HEK293 (cell line): ENCODE measurements around the gene MITF.

Source experiments
- CTCF ChIA-PET: fragments of 350-600 bp; formaldehyde crosslinking; extraction: SDS; loops from one replicate; lab custom pipeline; 2021; ENCODE audit warnings: antibody characterized with exemption; lab: Yijun Ruan, JAX
- POLR2A ChIA-PET: fragments of 300-600 bp; formaldehyde crosslinking; extraction: SDS; loops from one replicate; lab custom pipeline; 2020; ENCODE audit warnings: antibody characterized with exemption, inconsistent platforms; lab: Yijun Ruan, JAX
- H3K27ac ChIP-seq: fragments of 200-500 bp; sonication (Bioruptor generic); 2 replicates; pipeline ENCODE4 v1.5.1; 2014; ENCODE audit warnings: low read depth, low read length, control low read depth, inconsistent platforms; ENCODE audit errors: extremely low read depth
- H3K36me3 ChIP-seq, 2 experiments: fragments of 200-500 bp in 1 of 2; sonication (Bioruptor generic) in 1 of 2; 1 replicate in 1 of 2; 2 replicates in 1 of 2; pipeline ENCODE4 v1.5.1; 2014 to 2017; ENCODE audit warnings: inconsistent platforms in 2 of 2, low read length in 2 of 2; ENCODE audit not compliant: control insufficient read depth in 2 of 2, insufficient read depth in 1 of 2
- H3K4me1 ChIP-seq: fragments of 200-500 bp; sonication (Bioruptor generic); 2 replicates; pipeline ENCODE4 v1.5.1; 2014; ENCODE audit warnings: mild to moderate bottlenecking, low read length, inconsistent platforms; ENCODE audit not compliant: control insufficient read depth, insufficient read depth
- H3K4me3 ChIP-seq: 2 replicates; pipeline ENCODE4 v1.5.1; 2011; ENCODE audit warnings: low read depth, mild to moderate bottlenecking, control low read depth, low read length, moderate library complexity
- H3K9me3 ChIP-seq: fragments of 200-500 bp; sonication (Bioruptor generic); 2 replicates; pipeline ENCODE4 v1.5.1; 2014; ENCODE audit warnings: low read depth, low read length, inconsistent platforms; ENCODE audit not compliant: control insufficient read depth, insufficient read depth
- ELK4 ChIP-seq: IDR thresholded peaks from 2 replicates; pipeline ENCODE4 v1.6.1; 2011; ENCODE audit warnings: mild to moderate bottlenecking, low read depth, low read length, borderline replicate concordance
- GLIS1 ChIP-seq: fragments of 450-650 bp; formaldehyde crosslinking; IDR thresholded peaks from 2 replicates; pipeline ENCODE4 v1.5.1; 2016; ENCODE audit warnings: missing biosample characterization, missing genetic modification characterization
- KLF7 ChIP-seq: fragments of 450-650 bp; formaldehyde crosslinking; IDR thresholded peaks from 2 replicates; pipeline ENCODE4 v1.5.1; 2016; ENCODE audit warnings: missing biosample characterization, missing genetic modification characterization, borderline replicate concordance
- PRDM2 ChIP-seq: fragments of 450-650 bp; formaldehyde crosslinking; IDR thresholded peaks from 2 replicates; pipeline ENCODE4 v1.5.1; 2016; ENCODE audit warnings: missing biosample characterization, missing genetic modification characterization, borderline replicate concordance
- ZBTB48 ChIP-seq: fragments of 450-650 bp; formaldehyde crosslinking; IDR thresholded peaks from 2 replicates; pipeline ENCODE4 v1.5.1; 2016; ENCODE audit warnings: missing biosample characterization, missing genetic modification characterization
- ZIC2 ChIP-seq: fragments of 450-650 bp; formaldehyde crosslinking; IDR thresholded peaks from 2 replicates; pipeline ENCODE4 v1.5.1; 2016; ENCODE audit warnings: missing biosample characterization, missing genetic modification characterization
- ZNF10 ChIP-seq: fragments of 450-650 bp; formaldehyde crosslinking; IDR thresholded peaks from 2 replicates; pipeline ENCODE4 v1.5.1; 2017; ENCODE audit warnings: missing biosample characterization, missing genetic modification characterization
- ZNF133 ChIP-seq: fragments of 450-650 bp; formaldehyde crosslinking; IDR thresholded peaks from 2 replicates; pipeline ENCODE4 v1.5.1; 2016; ENCODE audit warnings: missing biosample characterization, missing genetic modification characterization
- ZNF23 ChIP-seq: fragments of 450-650 bp; formaldehyde crosslinking; IDR thresholded peaks from 2 replicates; pipeline ENCODE4 v1.5.1; 2016; ENCODE audit warnings: missing biosample characterization, missing genetic modification characterization, borderline replicate concordance
- ZNF248 ChIP-seq: fragments of 450-650 bp; formaldehyde crosslinking; IDR thresholded peaks from 2 replicates; pipeline ENCODE4 v1.5.1; 2017; ENCODE audit warnings: missing biosample characterization, missing genetic modification characterization
- ZNF350 ChIP-seq: fragments of 450-650 bp; formaldehyde crosslinking; IDR thresholded peaks from 2 replicates; pipeline ENCODE4 v1.5.0; 2017; ENCODE audit warnings: missing biosample characterization, mild to moderate bottlenecking, missing genetic modification characterization
- ZNF37A ChIP-seq: fragments of 450-650 bp; IDR thresholded peaks from 2 replicates; pipeline ENCODE4 v1.5.1; 2018; ENCODE audit warnings: missing biosample characterization, missing genetic modification characterization
- ZNF426 ChIP-seq: fragments of 450-650 bp; formaldehyde crosslinking; IDR thresholded peaks from 2 replicates; pipeline ENCODE4 v1.5.1; 2017; ENCODE audit warnings: missing biosample characterization, missing genetic modification characterization, mild to moderate bottlenecking, inconsistent platforms, moderate library complexity
- ZNF555 ChIP-seq: fragments of 450-650 bp; formaldehyde crosslinking; conservative IDR thresholded peaks from 2 replicates; pipeline ENCODE4 v1.5.1; 2017; ENCODE audit warnings: missing biosample characterization, mild to moderate bottlenecking, missing genetic modification characterization, inconsistent platforms
- ZNF704 ChIP-seq: fragments of 450-650 bp; formaldehyde crosslinking; IDR thresholded peaks from 2 replicates; pipeline ENCODE4 v1.5.1; 2016; ENCODE audit warnings: missing biosample characterization, missing genetic modification characterization
- ZNF747 ChIP-seq: fragments of 450-650 bp; formaldehyde crosslinking; IDR thresholded peaks from 2 replicates; pipeline ENCODE4 v1.5.1; 2016; ENCODE audit warnings: missing biosample characterization, missing genetic modification characterization
- ZSCAN5A ChIP-seq: fragments of 450-650 bp; formaldehyde crosslinking; IDR thresholded peaks from 2 replicates; pipeline ENCODE4 v1.5.1; 2016; ENCODE audit warnings: missing biosample characterization, missing genetic modification characterization

Gene MITF

DNA sequence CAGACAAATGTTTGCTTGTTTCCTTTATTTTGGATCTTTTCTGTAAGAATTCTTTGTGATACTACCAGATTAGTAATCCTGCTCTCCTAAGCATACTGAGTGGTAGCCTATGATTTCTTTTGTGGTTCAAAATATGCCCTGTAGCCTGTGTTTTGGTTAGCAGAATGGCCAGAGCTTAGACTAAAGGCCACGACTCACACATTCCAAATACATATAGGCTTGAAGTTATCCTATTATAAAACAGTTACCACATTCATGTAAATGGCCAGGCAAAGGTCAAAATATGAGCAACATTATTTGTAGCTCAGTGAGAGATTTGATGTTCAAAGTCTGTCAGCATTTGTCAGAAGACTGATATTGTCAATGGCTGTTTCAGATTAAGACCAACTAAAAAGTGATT is 84.5 kb downstream of the MITF start:
- H3K4me3 ChIP-seq = no peak overlapping the region
- H3K36me3 ChIP-seq = no peaks in the 10 kb centered on the region
- H3K9me3 ChIP-seq = no peaks in the 10 kb centered on the region
- no peak for TF ChIP-seq ZNF555
- no peak for TF ChIP-seq ZNF704
- no peak for TF ChIP-seq ZNF350 (tag by site-specific recombination)
- no peak for TF ChIP-seq ZSCAN5A (tag by site-specific recombination)
- no peak for TF ChIP-seq ZNF10 (tag by site-specific recombination)
- TF ChIP-seq KLF7 (tag by site-specific recombination) = no peak
- TF ChIP-seq ZNF747 (tag by site-specific recombination) = no peak
- no peak for TF ChIP-seq ZIC2
- TF ChIP-seq ZBTB48 (tag by site-specific recombination) = no peak
- no peak for TF ChIP-seq ZNF23 (tag by site-specific recombination)
- TF ChIP-seq, all 188 proteins: peak for 0
- ChIA-PET CTCF (no interaction called here), POLR2A (no interaction called here)
- Histone ChIP-seq H3K27ac (no peak overlapping the region), H3K4me1 (no peaks in the 10 kb centered on the region)

GRCh38 chr3:69825446-69825845 is 86.2 kb downstream of the MITF start:
- Histone ChIP-seq H3K4me3 (no peak overlapping the region), H3K9me3 (no peaks in the 10 kb centered on the region), H3K27ac (no peak overlapping the region), H3K4me1 (no peaks in the 10 kb centered on the region), H3K36me3 (no peaks in the 10 kb centered on the region)
- TF ChIP-seq ZNF248 (tag by site-specific recombination) (no peak), ELK4 (no peak), ZNF426 (tag by site-specific recombination) (no peak), ZNF37A (no peak), PRDM2 (tag by site-specific recombination) (no peak), GLIS1 (tag by site-specific recombination) (no peak), ZNF133 (tag by site-specific recombination) (no peak)
- ChIA-PET CTCF (interaction anchor here (0.6 to 0.7 kb wide), 2 partner anchors 54 to 133 kb away, joined by 3 to 4 read pairs; no protein-coding TSS in a partner anchor), POLR2A (no interaction called here)
